HG02759 (cell line): ENCODE measurements around the gene CFAP157.

ENCODE experiments used
- ATAC-seq: cut with Tn5 transposase; IDR thresholded peaks from one replicate; pipeline ENCODE4 v1.9.1; 2021; ENCODE audit warnings: mild to moderate bottlenecking, moderate library complexity; ENCODE audit not compliant: unreplicated experiment

The CFAP157 gene

DNA sequence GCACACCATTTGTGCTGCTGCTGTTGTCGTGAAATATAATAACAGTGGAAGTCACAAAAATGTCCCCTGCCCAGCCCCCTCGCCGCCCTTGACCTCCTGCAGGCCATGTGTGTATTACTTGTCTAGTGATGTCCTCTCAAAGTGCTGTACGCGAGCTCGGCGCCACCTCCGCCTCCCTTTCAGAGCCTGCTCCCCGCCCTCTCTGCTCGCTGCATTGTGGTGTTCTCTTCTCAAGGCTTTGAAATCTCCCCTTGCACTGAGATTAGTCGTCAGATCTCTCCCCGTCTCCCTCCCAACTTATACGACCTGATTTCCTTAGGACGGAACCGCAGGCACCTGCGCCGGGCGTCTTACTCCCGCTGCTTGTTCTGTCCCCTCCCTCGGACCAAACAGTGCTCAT lies 14.7 kb upstream of the CFAP157 start:
- ATAC-seq, result no peak

DNA sequence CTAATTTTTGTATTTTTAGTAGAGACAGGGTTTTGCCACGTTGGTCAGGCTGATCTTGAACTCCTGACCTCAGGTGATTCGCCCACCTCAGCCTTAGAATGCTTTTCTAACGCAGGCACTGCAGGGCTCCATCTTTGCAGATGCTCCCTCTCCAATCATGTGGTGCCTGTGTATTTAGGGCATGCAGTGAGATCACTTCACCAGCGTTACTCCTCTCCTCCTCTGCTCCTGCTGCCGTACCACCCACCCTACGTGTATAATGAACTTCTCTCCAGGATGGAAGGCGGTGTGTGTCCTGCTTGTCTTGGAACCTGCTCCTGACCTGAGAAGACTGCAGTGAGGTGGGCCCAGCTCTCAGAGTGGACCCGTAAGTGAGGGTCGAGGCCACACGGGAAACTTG lies 13.6 kb upstream of the CFAP157 start:
- ATAC-seq, result no peak

DNA sequence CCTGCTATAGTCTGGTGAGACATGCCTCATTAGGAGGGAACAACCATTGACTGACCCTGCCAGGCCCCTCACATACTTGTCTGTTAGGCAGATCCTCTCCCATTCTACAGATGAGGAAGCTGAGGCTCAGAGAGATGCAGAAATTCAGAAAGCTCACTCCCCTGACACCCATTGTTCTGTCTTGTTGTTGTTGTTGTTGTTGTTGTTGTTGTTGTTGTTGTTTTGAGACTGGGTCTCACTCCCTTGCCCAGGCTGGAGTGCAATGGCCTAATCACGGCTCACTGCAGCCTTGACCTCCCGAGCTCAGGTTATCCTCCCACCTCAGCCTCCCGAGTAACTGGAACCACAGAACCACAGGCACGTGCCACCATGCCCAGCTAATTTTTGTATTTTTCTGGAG lies 13.1 kb upstream of the CFAP157 start:
- no peak for ATAC-seq

DNA sequence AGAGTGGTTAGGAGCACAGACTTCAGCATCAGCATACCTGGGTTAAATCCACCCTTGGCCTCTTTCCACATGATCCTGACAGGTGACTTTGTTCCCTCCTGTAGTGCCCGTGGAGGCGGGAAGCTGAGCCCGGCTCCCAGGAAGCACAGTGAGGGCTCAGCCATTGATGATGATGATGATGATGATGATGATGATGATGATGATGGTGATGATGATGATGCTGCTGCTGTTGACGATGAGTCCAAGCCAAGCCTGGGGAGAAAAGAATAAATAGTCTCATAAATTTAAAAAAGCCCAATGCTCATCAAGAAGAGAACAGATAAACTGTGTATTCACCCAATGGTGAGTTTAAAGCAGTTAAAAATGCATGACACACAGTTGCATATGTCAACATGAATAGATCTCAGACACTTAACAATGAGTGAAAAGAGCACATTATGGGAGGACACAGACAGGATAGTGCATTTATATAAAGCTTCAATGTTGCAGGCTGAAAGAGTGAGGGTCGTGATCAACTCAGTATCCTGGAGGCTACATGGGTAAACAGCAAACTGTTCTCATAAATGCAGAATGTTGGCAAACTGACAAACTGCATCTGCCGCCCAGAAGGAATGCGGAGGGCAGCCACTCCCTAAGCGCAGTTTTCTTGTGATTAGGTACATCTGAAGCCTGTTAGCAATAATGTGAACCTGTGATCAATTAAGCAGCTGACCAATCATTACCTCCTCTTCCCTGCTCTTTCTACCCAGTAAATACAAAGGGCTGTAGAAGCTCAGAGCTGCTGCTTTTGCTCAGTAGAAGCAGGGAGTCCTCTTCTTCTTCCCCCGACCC lies 11.7 kb upstream of the CFAP157 start:
- ATAC-seq, result no peak

DNA sequence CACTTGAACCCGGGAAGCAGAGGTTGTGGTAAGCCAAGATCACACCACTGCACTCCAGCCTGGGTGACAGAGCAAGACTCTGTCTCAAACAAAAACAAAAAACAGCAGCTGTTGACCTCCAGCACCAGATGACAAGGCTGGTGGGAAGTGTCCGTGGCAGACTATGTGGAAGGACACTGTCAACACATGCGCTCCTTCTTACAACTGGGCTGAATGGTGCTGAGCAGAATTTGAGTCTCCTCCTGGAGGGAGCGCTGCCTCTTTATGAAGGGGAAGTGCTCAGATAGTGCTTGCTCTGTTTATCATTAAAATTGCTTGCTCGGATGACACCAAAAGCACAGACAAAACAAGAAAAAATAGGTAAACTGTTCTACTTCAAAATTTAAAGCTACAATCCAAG lies 9.2 kb upstream of the CFAP157 start:
- no peak for ATAC-seq

DNA sequence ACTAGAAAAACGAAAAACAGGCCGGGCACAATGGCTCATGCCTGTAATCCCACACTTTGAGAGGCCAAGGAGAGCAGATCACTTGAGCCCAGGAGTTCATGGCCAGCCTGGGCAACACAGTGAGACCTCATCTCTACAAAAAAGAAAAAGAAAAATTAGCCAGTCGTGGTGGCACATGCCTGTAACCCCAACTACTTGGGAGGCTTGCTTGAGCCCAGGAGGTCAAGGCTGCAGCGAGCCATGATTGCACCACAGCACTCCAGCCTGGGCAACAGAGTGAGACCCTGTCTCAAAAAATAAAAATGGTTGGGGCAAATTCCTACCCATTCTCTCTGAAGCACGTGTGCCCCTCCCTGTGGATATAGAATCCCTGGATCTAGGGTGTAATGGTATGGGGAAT lies 8.4 kb upstream of the CFAP157 start:
- ATAC-seq, result no peak

DNA sequence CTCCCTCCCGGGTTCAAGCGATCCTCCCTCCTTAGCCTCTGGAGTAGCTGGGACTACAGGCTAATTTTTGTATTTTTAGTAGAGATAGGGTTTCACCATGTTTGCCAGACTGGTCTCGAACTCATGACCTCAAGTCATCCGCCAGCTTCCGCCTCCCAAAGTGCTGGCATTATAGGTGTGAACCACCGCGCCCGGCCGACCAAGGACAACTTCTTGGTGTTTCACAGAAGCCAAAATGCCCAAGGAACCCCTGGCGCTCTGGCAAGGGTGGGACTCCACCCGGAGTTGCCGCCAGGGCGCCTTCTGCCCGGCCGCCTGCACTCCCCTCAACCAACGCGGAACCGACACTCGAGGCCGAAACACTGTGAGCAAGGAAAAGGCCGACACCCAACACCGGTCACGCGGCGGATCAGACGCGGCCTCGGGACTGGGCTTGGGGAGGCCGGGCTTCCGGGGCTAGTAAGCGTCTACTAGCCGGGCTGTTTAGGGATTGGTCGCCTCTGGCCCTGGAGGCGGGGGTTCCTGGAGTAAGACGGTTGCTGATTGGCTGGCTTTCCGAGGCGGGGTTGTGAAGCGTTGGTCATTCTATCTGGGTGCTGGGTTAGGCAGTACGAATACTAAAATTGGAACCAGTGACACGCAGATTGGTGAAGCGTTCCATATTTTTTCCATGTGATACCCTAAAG lies 7.7 kb upstream of the CFAP157 start:
- ATAC-seq, result peak; percentile 95

DNA sequence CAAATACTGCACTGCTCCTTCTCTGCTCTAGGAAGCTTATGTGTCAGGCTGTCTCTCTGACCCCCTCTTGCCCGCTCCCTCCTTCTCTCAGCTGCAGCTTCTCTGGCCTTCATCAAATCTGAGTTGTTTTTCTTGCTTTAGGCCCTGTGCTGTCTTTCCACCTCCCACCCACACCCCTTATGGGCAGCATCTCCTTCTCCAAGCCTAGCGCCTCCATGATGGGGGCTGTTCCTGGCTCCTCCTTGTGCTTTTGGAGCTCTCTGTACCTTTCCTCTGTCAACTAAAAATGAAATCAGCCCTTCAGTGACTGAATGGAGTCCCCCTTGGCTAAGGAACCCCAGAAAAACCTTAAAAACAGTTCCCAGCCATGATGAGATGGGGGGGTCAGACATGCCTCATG lies 6.6 kb upstream of the CFAP157 start:
- no peak for ATAC-seq

DNA sequence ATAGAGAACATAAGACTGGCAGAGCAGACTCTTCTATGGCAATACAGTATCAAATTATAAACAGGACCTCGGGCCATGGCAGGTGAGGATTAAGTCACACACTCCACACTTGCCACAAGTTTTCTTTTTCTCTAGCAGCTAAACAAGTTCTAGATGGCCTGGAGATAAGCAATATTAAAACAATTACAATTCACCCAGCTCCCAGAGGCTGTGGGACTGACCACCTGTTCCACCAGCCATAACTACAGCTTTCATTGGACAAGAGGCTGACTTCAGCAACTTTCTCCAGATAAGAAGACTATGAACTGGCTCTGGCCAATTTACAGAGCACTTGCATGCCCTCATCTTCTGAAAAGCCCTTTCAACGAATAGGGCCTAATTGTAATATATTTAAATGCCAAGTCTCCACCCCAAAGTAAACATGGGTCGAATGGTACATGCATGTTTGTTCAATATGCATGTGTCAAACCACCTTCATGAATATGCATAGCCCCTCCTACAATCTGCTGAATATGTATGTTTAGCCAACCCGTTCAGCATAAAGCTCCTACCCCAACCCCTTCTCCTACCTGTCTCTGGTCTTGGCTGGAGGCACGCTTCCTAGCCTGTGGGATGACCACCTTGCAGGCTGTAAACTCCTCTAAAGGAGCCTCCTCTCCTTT lies 6.1 kb upstream of the CFAP157 start:
- ATAC-seq, result no peak

DNA sequence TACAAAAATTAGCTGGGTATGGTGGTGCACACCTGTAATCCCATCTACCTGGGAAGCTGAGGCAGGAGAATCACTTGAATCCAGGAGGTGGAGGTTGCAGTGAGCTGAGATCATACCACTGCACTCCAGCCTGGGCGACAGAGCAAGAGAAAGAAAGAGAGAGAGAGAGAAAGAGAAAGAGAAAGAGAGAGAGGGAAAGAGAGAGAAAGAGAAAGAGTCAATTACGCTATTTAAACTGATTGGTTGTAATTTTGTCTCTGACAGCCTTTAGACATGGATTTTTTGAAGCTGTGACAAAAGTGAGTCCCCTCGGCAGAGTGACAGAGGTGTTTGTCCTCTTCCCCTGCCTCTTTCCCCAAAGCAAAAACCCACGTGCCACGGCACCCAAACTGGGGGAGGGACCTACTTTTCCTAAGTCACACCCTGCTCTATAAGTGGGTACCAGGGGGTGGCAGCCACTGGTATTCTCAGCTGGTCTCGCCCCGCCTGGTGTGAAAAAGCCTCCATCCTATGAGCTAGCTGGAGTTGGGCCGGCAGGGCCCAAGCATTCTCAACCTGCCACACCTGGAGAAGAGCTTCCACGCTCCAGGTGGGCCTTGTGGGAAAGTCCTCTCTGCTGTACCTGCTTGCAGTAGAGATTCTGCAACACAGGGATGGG lies 3.4 kb upstream of the CFAP157 start:
- no peak for ATAC-seq

DNA sequence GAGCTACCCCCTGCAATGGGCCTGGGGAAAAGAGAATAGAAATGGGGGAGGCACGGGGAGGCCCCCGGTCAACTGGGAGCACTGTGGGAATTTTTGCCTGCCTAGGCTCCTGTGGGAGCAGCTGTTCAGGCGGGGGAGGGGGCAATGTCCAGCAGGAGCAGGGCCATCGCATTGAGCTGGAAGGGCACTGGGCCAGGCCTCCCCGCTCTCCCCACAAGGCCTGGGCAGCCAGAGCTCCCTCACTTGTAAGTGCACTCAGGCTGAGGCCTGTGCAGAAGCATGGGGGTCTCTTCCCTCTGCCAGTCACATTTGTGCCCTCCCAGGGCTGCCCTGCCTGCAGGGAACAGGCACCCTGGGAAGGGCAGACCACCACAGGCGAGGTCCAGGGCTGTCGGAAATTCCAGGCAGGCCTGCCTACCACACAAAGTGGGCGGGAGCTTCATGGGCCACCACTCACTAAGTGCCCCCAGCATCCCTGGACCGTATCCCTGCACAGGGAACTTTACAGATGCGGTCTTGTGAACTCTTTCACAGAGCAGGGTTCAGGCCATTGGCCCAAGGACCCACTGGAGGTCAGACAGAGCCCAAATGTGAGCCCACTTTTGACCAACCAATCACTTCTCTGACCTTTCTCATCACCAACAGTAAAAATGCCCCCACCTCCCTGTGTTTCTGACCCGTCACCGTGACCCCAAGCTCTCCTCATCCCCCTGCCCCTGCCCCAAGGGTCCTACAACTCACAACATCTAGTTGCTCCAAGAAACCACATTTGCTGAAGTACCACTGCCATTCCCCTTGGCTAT lies 1.0 kb upstream of the CFAP157 start:
- ATAC-seq, result no peak

DNA sequence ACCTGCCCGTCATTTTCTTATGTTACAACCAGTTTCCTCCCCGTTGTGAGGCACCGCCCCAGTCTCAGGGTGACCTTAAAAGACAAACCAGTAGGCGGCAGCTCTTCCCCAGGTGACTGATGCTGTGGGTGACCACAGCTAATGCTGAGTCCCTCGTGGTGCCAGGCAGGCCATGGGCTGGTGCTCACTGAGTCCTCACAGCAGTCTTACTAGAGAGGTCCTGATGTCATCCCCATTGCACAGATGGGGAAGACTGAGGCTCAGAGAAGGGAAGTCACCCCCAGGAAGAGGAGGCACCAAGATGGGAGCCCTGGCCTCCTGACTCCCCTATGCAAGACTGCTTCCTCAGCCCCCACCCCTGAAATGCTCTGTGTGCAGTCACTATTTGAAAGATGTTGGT lies 978 bp downstream of the CFAP157 start:
- no peak for ATAC-seq

DNA sequence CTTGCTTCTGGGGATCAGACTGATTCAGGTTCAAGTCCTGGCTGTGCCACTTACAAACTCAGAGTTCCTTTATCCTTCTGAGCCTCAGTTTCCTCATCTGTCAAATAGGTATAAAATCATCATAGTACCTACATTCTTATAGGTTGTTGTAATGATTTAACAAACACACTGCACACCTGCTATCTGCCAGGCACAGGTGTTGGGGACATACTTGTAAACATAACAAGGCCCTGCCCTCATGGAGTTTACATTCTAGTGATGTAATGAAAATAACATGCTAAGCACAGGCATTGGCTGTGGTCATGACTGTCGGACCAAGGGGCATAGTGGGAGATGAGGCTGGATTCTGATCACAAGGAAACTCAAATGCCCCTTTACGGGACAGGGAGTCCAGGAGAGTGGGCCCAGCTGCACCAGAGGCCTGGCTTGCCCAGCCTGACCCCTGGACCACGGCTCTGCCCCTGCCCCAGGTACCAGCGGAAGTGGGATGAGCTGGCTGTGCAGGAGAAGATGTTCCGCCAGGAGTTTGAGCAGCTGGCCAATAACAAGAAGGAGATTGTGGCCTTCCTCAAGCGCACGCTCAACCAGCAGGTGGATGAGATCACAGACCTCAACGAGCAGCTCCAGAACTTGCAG lies 2.3 kb downstream of the CFAP157 start:
- no peak for ATAC-seq

DNA sequence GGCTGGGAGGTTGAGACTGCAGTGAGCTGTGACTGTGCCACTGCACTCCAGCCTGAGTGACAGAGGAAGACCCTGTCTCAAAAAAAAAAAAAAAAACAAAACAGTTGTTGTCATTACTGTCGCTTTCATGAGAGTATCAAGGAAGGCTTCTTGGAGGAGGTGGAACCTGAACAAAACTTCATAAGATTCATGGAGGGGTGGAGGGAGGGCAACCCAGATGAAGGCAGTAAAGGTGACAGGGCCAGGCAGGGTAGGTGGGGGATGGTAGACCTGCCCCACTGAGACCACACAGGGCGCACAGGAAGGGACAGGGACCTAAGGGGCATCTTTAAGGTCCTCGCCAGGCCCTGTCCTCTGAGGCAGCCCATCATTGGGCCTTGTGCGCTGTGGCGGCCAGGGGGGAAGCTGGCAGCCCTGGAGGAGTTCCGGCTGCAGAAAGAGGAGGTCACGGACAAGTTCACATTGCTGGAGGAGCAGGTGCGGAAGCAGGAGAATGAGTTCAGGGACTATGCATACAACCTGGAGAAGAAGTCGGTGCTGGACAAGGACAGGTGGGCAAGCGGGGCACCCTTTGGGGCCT lies 3.5 kb downstream of the CFAP157 start:
- no peak for ATAC-seq

DNA sequence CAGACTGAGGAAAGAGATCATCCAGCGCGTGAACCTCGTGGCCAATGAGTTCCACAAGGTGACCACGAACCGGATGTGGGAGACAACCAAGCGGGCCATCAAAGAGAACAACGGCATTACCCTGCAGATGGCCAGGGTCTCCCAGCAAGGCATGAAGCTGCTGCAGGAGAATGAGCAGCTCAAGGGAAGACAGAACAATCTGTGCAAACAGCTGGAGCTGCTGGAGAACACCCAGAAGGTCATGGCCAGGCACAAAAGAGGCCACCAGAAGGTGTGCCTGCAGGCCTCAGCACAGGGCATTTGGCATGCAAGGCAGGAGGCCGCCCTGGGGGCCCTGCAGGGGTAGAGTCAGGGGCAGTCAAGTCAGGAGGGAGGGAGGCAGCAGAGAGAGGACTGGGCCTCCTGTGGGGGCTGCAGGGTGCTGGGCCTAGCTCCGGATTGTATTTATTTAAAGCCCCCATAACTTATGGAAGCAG lies 4.5 kb downstream of the CFAP157 start:
- no peak for ATAC-seq

DNA sequence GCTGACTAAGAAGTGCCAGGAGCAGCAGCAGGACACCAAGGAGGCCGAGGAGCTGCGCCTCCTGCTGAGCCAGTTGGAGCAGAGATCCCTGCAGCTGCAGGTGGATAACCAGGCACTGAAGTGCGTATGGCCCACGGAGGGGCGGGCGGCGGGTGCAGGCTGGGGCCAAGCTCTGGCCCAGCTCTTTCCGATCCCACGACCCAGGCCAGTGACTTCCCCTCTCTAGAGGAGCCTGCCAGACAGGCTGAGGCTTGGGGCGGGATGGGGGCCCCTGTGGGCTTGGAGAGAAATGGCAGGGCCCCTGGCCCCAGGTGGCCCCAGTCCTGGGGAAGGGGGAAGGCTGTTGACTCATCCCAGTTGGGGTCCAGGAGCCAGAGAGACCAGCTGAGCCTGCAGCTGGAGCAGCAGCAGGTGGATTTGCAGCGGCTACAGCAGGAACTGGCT lies 5.1 kb downstream of the CFAP157 start:
- no peak for ATAC-seq

DNA sequence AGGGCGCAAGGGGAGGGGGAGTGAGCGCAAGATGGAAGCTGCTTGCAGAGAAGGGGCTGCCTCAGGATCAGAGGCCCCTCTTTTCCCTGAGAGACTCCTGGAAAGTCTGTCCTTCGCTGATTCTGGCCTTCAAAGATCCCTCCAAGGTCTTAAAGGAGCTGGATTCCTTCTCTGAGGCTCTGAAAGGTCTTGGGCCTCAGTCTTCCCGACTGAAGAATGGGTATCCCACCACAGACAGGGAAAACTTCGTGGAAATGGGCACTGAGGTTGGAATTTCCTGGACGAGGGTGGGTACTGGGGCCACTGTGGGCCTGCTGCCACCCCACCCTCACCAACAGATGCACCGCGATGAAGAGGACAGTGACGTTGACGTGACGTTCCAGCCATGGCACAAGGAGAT lies 5.6 kb downstream of the CFAP157 start:
- ATAC-seq, result no peak

DNA sequence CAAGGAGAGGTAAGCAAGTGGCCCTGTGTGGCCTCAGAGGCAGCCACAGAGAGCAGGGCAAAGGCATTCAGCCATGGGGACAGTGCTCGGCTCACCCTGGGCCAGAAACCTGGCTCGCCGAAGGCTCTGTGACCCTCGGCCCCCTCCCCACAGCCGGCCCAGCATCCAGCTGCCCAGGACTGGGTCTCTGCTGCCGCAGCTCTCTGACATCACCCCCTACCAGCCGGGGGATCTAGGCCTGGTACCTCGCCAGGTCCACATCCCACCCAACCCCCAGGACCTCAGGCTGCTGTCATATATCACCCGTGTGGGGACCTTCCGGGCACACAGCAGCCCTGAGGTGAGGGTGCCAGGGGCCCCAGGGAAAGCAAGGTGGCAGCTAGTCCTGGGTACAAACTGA lies 6.1 kb downstream of the CFAP157 start:
- no peak for ATAC-seq

DNA sequence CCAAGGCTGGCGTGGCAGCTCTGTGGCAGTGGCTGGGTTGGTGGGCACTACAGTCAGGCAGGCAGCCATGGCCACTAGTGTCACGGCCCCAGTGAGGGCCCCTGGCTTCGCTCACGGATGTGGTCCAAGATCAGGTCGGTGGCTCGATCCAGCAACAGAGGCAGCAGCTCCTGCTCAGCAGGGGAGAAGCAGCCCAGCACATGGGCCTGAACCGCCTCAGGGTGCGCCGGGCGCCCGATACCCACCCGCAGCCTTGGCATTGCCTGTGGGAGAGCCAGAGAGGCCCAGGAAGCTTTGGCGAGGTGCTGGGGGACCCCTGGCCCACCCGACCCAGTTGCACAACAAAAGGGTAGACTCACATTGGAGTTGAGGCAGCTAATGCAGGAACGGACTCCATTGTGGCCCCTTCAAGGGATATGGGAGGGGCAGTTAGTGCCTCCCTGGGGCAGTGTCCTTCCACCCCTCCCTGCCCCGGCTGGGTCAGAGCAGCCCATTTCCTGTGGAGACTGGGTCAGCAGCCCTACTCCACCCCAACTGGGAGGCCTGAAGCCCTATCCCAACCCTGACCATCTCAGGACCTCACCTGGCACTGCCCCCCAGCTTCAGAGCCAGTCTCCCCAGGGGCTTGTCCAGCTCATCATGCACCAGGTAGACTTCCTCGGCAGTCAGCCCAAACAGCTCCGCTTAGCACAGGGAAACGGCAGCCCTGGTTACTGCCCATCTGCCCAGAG lies 7.4 kb downstream of the CFAP157 start:
- no peak for ATAC-seq
